ENCODE data around the gene COL4A3. TPM values are rescaled to one million over a fixed set of nuclear protein-coding genes. Genes with fewer than 3 reads are reported as not detected.

The COL4A3 gene
- total RNA-seq, 2 experiments from 2014 or later = not detected

DNA sequence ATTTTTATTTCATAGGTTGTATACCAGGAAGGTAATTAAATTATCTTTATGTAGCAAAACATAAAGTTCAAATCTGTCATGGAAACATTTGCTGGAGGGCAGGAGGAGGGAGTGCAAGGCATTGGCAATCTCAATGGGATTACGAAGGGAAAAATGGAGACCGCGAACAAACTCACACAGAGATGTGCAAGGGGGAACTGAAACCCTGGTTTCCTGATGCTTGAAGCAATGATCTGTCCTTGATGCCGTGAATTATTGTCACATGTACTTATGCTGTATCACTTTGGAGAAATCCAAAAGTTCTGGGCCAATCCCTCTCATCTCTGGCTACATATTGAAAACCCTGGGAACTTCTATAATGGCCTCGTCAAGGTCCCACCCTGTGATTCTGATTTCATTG, 95.6 kb downstream of the COL4A3 start:
- ChIA-PET CTCF (no interaction called here), POLR2A (no interaction called here)

DNA sequence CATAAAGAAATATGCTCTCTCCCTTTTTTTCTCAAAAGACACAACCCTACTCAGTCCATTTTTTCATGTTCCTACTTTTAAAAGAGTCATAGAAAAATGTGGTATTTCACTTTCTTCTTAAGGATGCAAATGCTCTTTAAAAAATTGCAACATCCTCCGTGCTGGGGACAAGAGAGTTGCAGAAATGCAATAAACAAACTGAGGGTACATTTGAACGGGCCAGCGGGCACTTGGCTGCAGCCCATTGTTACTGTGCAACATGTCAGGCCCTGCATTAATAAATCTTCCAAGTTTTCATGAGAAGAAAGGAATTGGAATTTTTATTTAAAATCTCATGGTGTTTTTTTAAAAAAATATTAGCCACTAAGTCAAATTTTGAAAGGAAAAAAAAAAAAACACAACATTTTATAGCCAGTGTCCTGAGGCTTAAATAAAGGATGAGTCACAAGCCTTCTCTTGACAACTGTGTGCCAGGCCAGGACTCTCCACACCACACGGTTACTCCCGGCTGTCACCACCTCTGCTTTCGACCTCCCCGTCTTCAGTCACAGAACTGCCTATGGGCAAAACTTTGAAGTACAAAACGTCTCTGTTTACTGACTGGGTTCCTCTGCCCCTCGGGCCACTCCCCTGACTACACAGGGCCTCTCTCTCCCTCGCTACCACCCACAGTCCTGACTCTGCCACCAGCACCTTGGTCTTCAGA, 103.1 kb downstream of the COL4A3 start:
- CTCF ChIA-PET = interaction anchor here (0.7 kb wide), 1 partner anchor 1713 kb away, joined by 3 read pairs; no protein-coding TSS in a partner anchor
- POLR2A ChIA-PET = no interaction called here

DNA sequence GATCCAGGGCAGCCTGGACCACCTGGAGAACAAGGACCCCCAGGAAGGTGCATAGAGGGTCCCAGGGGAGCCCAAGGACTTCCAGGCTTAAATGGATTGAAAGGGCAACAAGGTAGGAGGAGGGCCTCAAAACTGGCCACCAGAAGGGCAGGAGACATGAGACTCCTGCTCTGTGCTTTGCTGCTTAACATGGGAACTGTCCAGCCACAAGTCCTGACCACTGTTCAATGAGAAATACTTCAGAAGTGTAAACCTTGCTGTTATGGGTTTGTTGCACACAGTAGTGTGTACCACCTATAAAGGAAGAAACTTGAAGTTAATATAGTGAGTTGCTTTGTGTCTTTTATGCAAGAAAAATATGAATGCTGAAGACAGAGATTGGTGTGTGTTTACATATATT, 116.5 kb downstream of the COL4A3 start:
- ChIA-PET CTCF (no interaction called here), POLR2A (no interaction called here)

DNA sequence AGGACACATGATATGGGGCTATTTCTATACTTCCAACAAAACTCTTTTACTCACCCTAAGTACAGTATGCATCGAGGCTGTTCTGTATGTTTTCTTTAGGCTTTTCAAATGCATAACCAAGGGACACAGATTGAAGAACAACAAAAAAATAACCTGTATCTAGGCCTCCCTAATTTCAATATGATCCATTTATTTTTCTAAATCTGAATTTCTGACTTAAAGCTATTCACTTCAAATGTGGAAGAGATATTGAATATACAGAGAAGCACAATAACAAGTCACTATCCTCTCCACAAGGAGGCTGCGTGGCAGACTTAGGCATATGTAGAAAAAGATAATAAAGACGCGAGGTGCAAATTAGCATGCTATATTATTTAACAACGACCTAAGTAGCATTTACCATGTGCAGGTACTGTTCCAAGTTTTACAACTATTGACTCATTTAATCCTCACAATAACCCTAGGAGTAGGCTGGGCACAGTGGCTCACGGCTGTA, 121.4 kb downstream of the COL4A3 start:
- CTCF ChIA-PET = no interaction called here
- POLR2A ChIA-PET = no interaction called here

GRCh38 chr2:227287771-227288170, 123.3 kb downstream of the COL4A3 start:
- POLR2A ChIA-PET = interaction anchor here (0.6 kb wide), 1 partner anchor 195 kb away, joined by 3 read pairs; no protein-coding TSS in a partner anchor

GRCh38 chr2:227292314-227292713, 127.9 kb downstream of the COL4A3 start:
- CTCF ChIA-PET = no interaction called here
- POLR2A ChIA-PET = no interaction called here

More at GRCh38 chr2:227287771-227288170, 123.3 kb downstream of the COL4A3 start:
- CTCF ChIA-PET = no interaction called here

- ChIA-PET POLR2A (no interaction called here), CTCF (no interaction called here)
Observed at GRCh38 chr2:227293531-227293930, 129.1 kb downstream of the COL4A3 start.

- ChIA-PET POLR2A (no interaction called here), CTCF (no interaction called here)
Observed at GRCh38 chr2:227295806-227296205, 131.4 kb downstream of the COL4A3 start.

DNA sequence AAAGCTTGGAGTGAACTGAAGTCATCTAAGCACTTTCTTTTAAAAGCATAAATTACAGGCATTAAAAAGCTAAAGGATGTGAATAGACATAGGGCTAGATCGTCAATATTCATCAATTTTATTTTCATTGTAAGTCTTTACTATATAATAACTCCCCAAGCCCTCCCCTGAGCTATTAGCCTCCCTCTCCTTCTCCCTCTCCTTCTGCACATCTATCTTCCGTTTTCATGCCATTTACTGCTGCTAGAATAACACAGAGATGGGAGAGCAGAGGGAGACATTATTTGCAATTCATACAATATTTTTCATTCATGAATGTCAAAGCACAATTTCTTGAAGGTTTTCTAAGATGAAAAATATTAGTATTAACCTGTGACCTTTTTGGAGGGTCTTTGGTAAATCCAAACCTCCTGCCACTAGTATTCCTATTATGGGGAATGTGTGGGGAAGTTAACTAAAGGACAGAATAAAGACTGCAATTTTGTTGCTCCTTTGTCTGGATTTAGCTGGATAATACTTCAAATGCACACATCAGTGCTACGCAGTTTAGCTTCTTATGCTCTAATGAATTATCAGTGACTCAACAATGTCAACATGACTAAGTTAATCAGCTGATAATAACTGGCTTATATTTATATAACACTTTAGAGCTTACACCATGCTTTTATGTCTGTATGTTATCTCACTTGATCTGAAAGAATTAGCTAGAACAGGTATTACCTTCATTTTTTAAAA, 132.4 kb downstream of the COL4A3 start:
- ChIA-PET CTCF (interaction anchor here (0.6 kb wide), 1 partner anchor 77 kb away, joined by 3 read pairs; no protein-coding TSS in a partner anchor), POLR2A (no interaction called here)

DNA sequence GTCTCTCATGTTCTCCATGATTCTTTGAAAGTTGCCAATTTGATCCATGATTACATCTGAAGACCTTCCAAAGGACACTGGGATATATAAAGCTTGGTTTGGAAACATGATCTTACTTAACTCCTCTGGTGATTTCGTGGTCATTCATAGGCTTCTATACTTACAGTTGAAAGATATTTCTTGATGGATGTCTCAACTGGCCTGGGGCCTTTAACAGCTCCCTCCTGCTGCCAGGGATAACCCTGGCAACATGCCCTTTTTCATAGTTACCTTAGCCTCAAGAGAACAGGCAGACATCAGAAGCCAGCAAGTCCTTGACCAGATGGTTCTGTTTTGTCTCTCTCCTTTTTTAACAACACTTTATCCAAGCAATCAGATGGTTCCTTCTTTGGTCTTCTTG, 137.1 kb downstream of the COL4A3 start:
- CTCF ChIA-PET = no interaction called here
- POLR2A ChIA-PET = no interaction called here

GRCh38 chr2:227308784-227309183, 144.4 kb downstream of the COL4A3 start:
- ChIA-PET CTCF (no interaction called here), POLR2A (no interaction called here)

DNA sequence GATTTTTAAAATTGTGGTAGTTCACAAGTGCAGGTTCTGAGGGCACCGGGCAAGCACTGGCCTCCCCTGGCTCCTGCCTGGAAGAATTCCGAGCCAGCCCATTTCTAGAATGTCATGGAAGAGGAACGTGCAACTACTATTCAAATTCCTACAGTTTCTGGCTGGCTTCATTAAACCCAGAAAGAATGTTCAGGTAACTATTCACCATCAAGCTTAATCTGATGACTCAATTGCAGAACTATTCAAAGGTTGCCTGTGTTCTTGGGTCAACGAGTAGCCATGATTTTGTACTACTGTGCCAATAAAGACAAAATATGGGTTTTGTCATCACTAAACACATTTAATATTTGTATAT, 146.3 kb downstream of the COL4A3 start:
- ChIA-PET CTCF (no interaction called here), POLR2A (no interaction called here)

DNA sequence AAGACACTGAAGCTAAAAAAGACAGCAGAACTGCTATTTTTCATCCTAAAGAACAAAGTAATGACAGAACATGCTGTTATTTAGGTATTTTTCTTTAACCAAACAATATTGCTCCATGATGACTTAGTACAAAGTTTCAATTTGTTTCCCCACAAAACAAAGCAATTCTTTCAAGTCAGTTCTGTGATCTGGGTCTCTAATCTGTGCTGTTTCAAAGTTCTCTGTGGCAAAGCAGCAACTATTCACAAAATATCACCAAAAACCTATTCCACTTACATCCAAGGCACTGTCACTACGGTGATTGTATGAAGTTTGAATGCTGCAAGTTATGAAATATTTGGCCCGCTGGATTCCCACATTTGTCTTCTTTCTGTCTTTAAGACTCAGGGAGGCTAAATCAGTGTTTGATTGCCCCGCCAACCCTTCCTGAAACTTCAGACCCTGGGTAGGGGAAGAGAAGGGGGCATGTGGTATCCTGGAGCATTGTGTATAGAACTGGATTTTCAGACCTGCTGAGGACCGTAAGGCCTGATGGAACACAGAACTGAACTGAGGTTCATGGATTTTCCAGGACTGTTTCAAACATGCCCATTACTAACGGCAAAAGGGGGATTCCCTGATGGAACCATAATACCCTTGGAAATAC, 147.6 kb downstream of the COL4A3 start:
- CTCF ChIA-PET = no interaction called here
- POLR2A ChIA-PET = no interaction called here

GRCh38 chr2:227312579-227312978, 148.2 kb downstream of the COL4A3 start:
- POLR2A ChIA-PET = no interaction called here
- CTCF ChIA-PET = no interaction called here

DNA sequence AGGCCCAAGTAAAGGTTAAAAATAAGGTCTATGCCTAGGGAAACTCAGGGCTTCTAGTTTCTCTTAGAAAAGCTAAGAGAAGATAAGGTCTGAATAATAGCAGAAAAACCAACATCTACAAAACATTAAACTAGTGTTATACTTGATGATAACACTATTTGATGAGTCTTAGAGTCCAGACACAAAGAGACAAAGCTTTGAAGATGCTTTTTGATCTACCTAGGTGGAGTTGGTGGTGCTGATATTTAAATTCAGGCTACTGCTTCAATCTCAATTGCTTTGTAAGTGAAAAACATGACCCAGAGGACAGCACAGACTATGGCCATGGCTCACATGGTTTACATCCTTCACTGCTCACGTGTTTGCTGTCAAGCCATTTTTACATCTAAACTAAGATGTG, 148.9 kb downstream of the COL4A3 start:
- CTCF ChIA-PET = no interaction called here
- POLR2A ChIA-PET = no interaction called here

DNA sequence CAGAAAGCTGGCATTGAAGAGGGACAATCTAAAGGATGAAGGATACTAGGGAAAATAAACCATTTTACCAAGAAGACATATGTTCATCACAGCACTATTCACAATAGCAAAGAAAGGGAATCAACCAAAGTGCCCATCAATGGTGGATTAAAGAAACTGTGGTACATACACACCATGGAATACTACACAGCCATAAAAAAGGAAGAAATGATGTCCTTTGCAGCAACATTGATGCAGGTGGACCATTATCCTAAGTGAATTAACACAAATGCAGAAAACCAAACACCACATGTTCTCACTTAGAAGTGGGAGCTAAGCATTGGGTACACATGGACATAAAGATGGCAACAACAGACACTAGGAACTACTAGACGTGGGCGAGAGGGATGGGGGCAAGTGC, 153.4 kb downstream of the COL4A3 start:
- POLR2A ChIA-PET = no interaction called here
- CTCF ChIA-PET = no interaction called here

DNA sequence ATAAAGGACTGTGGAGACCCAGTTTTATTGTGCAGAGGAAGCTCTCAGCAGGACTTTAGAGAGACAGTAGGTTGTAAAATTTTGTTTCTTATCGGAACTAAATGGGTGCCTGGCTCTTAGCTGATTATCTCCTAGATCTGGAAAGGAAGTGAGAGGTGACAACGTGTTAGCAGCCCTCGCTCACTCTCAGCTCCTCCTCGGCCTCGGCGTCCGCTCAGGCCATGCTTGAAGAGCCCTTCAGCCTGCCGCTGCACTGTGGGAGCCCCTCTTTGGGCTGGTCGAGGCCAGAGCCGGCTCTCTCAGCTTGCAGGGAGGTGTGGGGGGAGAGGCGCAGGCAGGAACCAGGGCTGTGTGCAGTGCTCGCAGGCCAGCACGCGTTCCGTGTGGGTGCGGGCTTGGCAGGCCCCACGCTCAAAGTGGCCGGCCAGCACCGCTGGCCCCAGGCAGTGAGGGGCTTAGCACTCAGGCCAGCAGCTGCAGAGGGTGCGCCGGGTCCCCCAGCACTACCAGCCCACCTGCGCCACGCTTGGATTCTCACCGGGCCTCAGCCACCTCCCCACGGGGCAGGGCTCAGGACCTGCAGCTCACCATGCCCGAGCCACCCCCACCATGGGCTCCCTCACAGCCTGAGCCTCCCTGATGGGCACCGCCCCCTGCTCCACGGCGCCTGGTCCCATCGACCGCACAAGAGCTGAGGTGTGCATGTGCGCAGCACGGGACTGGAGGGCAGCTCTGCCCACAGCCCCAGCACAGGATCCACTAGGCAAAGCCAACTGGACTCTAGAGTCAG, 156.1 kb downstream of the COL4A3 start:
- POLR2A ChIA-PET = no interaction called here
- CTCF ChIA-PET = no interaction called here

- CTCF ChIA-PET = no interaction called here
- POLR2A ChIA-PET = no interaction called here
Observed at GRCh38 chr2:227322530-227323205, 158.2 kb downstream of the COL4A3 start.

GRCh38 chr2:227323818-227324217, 159.4 kb downstream of the COL4A3 start:
- ChIA-PET POLR2A (no interaction called here), CTCF (no interaction called here)

- CTCF ChIA-PET = interaction anchor here (0.6 kb wide), 1 partner anchor 448 kb away, joined by 4 read pairs; no protein-coding TSS in a partner anchor
Observed at GRCh38 chr2:227324642-227324994, 160.2 kb downstream of the COL4A3 start.

More at GRCh38 chr2:227324642-227324994, 160.2 kb downstream of the COL4A3 start:
- POLR2A ChIA-PET = no interaction called here
